ENCODE results near the gene PRODH.
"Not testable (repeated sequence)": the region's sequence is repeated elsewhere in the genome, so short reads cannot be mapped to it uniquely, and the experiment has no call there.

DNA sequence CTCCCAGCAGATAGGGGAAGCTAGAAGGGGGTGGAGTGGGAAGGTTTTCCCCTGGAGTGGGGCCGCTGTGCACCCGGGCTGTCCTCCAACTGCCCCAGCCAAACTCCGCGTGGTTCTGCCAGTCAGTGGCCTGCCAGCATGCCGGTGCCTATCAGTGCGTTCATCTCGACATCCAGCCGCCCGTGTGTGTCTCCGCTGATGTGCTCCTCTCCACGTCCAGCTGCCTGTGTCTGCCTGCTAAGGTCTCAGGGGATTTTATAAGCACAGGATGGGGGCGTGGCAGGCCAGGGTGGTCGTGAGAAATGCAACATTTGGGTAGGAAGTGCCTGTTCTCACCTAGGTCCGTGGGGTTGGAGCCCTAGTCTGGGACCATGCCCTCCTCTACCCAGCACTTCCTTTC, 17.0 kb upstream of the PRODH start:
- not testable (repeated sequence) for TF ChIP-seq MXI1 (IDR thresholded peaks at IDR 0.05; ENCODE audit: low read depth, low read length); EP300 (IDR thresholded peaks at IDR 0.05; ENCODE audit: borderline replicate concordance in 1 of 2, low read depth in 1 of 2, low read length in 1 of 2); JUND (IDR thresholded peaks at IDR 0.05); GABPA (IDR thresholded peaks at IDR 0.05; ENCODE audit: low read depth); USF2 (IDR thresholded peaks at IDR 0.05; ENCODE audit: borderline replicate concordance, low read depth, low read length); RFX5 (IDR thresholded peaks at IDR 0.05; ENCODE audit: low read length)
- TF ChIP-seq, protein P1, sequence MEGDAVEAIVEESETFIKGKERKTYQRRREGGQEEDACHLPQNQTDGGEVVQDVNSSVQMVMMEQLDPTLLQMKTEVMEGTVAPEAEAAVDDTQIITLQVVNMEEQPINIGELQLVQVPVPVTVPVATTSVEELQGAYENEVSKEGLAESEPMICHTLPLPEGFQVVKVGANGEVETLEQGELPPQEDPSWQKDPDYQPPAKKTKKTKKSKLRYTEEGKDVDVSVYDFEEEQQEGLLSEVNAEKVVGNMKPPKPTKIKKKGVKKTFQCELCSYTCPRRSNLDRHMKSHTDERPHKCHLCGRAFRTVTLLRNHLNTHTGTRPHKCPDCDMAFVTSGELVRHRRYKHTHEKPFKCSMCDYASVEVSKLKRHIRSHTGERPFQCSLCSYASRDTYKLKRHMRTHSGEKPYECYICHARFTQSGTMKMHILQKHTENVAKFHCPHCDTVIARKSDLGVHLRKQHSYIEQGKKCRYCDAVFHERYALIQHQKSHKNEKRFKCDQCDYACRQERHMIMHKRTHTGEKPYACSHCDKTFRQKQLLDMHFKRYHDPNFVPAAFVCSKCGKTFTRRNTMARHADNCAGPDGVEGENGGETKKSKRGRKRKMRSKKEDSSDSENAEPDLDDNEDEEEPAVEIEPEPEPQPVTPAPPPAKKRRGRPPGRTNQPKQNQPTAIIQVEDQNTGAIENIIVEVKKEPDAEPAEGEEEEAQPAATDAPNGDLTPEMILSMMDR (IDR thresholded peaks at IDR 0.05), result not testable (repeated sequence)
